Cardiac muscle cell (in vitro differentiated cells and primary cell): ENCODE data around the gene NLRC5. TPM values are rescaled to one million over a fixed set of nuclear protein-coding genes. Genes with fewer than 3 reads are reported as not detected.

ENCODE experiments used
- DNase-seq, 2 donors: peaks; one replicate each; pipeline versions ENCODE4 v3.0.0 to v3.0.0-alpha.2; 2010 to 2017; ENCODE audit warnings: low read depth in 1 of 2, low spot score in 1 of 2
- H3K27ac ChIP-seq: fragments of 200-600 bp; sonication (generic); 2 replicates; pipeline ENCODE4 v1.5.1; 2016
- H3K27me3 ChIP-seq: fragments of 200-600 bp; sonication (generic); 2 replicates; pipeline ENCODE4 v1.6.0; 2016; ENCODE audit warnings: control low read depth
- H3K36me3 ChIP-seq: fragments of 200-600 bp; sonication (generic); 2 replicates; pipeline ENCODE4 v1.5.1; 2016; ENCODE audit warnings: control low read depth
- H3K4me1 ChIP-seq: fragments of 200-600 bp; sonication (generic); 2 replicates; pipeline ENCODE4 v1.8.1; 2017; ENCODE audit warnings: low read depth, mild to moderate bottlenecking, mixed run types
- H3K4me3 ChIP-seq: fragments of 200-600 bp; sonication (generic); 2 replicates; pipeline ENCODE4 v1.5.1; 2016; ENCODE audit warnings: mild to moderate bottlenecking
- H3K9me3 ChIP-seq: fragments of 200-600 bp; sonication (generic); 2 replicates; pipeline ENCODE4 v1.5.1; 2017; ENCODE audit warnings: low read depth, mild to moderate bottlenecking, control low read depth
- CTCF ChIP-seq: IDR thresholded peaks from 2 replicates; pipeline ENCODE4 v1.5.1; 2012; ENCODE audit warnings: low read depth, mild to moderate bottlenecking, low read length
- polyA plus RNA-seq: library from polyadenylated mRNA; unstranded; fragments of >200 nt; fragmentation: Nextera tagmentation; extraction: Ambion mirVana; gene quantifications from 2 replicates; pipeline ENCODE4 v1.2.1, GENCODE V29; 2016
- total RNA-seq: library from RNA; depleted of rRNA; stranded (reverse); fragments of >200 nt; gene quantifications from 2 replicates; pipeline ENCODE4 v1.2.3, GENCODE V29; 2016

Gene NLRC5
- total and polyA plus RNA-seq, 2 experiments from 2014 or later, result not detected

GRCh38 chr16:57041182-57042156 is 52.1 kb downstream of the NLRC5 start:
- H3K27ac ChIP-seq, result no peak overlapping the region
- H3K4me3 ChIP-seq, result no peak overlapping the region
- no peaks in the 10 kb centered on the region for H3K4me1 ChIP-seq
- no peak for TF ChIP-seq CTCF
- no peaks in the 10 kb centered on the region for H3K9me3 ChIP-seq
- H3K36me3 ChIP-seq, result no peaks in the 10 kb centered on the region
- DNase-seq, result no peak
- no peaks in the 10 kb centered on the region for H3K27me3 ChIP-seq

- no peaks in the 10 kb centered on the region for H3K27me3 ChIP-seq
- H3K36me3 ChIP-seq, result no peaks in the 10 kb centered on the region
- DNase-seq, result no peak
- no peak overlapping the region for H3K27ac ChIP-seq
- H3K9me3 ChIP-seq, result no peaks in the 10 kb centered on the region
- no peaks in the 10 kb centered on the region for H3K4me1 ChIP-seq
- no peak for TF ChIP-seq CTCF
- no peak overlapping the region for H3K4me3 ChIP-seq
These were observed 53.1 kb downstream of the NLRC5 start for GRCh38 chr16:57042157-57043111.

- no peak for DNase-seq
- no peaks in the 10 kb centered on the region for H3K36me3 ChIP-seq
- TF ChIP-seq CTCF, result no peak
These were observed 53.9 kb downstream of the NLRC5 start for GRCh38 chr16:57043248-57043647.

GRCh38 chr16:57044931-57045693 is 55.8 kb downstream of the NLRC5 start:
- Histone ChIP-seq H3K4me3 (no peak overlapping the region), H3K27ac (no peak overlapping the region), H3K27me3 (no peaks in the 10 kb centered on the region), H3K4me1 (no peaks in the 10 kb centered on the region), H3K36me3 (no peaks in the 10 kb centered on the region), H3K9me3 (no peaks in the 10 kb centered on the region)
- no peak for DNase-seq
- no peak for TF ChIP-seq CTCF

More at GRCh38 chr16:57043248-57043647, 53.9 kb downstream of the NLRC5 start:
- Histone ChIP-seq H3K4me1 (no peaks in the 10 kb centered on the region), H3K27ac (no peak overlapping the region), H3K27me3 (no peaks in the 10 kb centered on the region), H3K4me3 (no peak overlapping the region), H3K9me3 (no peaks in the 10 kb centered on the region)
